Cerebellar nuclear complex (tissue), 1 donor: Measurements from ENCODE around the gene USP9X.
"Not testable (repeated sequence)": the region's sequence is repeated elsewhere in the genome, so short reads cannot be mapped to it uniquely, and the experiment has no call there.

ENCODE experiments used
- DNase-seq, 2 experiments: peaks; one replicate each; lab custom pipeline; 2025; lab: John Stamatoyannopoulos, UW

USP9X gene

GRCh38 chrX:41085512-41085877, 250 bp downstream of the USP9X start:
- peak in 1 of 2 experiments; percentile 8 for DNase-seq

- DNase-seq, result no peak
These were observed 807 bp downstream of the USP9X start for GRCh38 chrX:41085878-41086626.

GRCh38 chrX:41086627-41086932, 1.3 kb downstream of the USP9X start:
- no peak for DNase-seq

- DNase-seq, result no peak
These were observed 2.0 kb downstream of the USP9X start for GRCh38 chrX:41087201-41087600.

- DNase-seq, result no peak
These were observed 5.5 kb downstream of the USP9X start for GRCh38 chrX:41090568-41091238.

GRCh38 chrX:41092776-41093175, 7.5 kb downstream of the USP9X start:
- no peak for DNase-seq

- no peak for DNase-seq
These were observed 9.9 kb downstream of the USP9X start for GRCh38 chrX:41095174-41095573.

- DNase-seq, result no peak
These were observed 10.7 kb downstream of the USP9X start for GRCh38 chrX:41095908-41096307.

- no peak for DNase-seq
These were observed 11.2 kb downstream of the USP9X start for GRCh38 chrX:41096339-41096955.

GRCh38 chrX:41097326-41097725, 12.1 kb downstream of the USP9X start:
- no peak for DNase-seq

GRCh38 chrX:41100200-41100599, 15.0 kb downstream of the USP9X start:
- no peak for DNase-seq

- no peak for DNase-seq
These were observed 15.6 kb downstream of the USP9X start for GRCh38 chrX:41100819-41101218.

- no peak for DNase-seq
These were observed 19.8 kb downstream of the USP9X start for GRCh38 chrX:41105005-41105404.

- DNase-seq, result not testable (repeated sequence)
These were observed 21.0 kb downstream of the USP9X start for GRCh38 chrX:41106257-41106656.

GRCh38 chrX:41108007-41108406, 22.8 kb downstream of the USP9X start:
- DNase-seq, result no peak

- no peak for DNase-seq
These were observed 23.4 kb downstream of the USP9X start for GRCh38 chrX:41108463-41109205.

- DNase-seq, result no peak
These were observed 25.8 kb downstream of the USP9X start for GRCh38 chrX:41110801-41111625.

GRCh38 chrX:41115104-41115425, 29.8 kb downstream of the USP9X start:
- DNase-seq, result not testable (repeated sequence)

- DNase-seq, result no peak
These were observed 31.7 kb downstream of the USP9X start for GRCh38 chrX:41116948-41117347.

GRCh38 chrX:41118156-41118555, 32.9 kb downstream of the USP9X start:
- no peak for DNase-seq

- no peak for DNase-seq
These were observed 34.6 kb downstream of the USP9X start for GRCh38 chrX:41119803-41120202.

- no peak for DNase-seq
These were observed 36.5 kb downstream of the USP9X start for GRCh38 chrX:41121766-41122165.
